Measurements from ENCODE around the gene EVX2.

DNA sequence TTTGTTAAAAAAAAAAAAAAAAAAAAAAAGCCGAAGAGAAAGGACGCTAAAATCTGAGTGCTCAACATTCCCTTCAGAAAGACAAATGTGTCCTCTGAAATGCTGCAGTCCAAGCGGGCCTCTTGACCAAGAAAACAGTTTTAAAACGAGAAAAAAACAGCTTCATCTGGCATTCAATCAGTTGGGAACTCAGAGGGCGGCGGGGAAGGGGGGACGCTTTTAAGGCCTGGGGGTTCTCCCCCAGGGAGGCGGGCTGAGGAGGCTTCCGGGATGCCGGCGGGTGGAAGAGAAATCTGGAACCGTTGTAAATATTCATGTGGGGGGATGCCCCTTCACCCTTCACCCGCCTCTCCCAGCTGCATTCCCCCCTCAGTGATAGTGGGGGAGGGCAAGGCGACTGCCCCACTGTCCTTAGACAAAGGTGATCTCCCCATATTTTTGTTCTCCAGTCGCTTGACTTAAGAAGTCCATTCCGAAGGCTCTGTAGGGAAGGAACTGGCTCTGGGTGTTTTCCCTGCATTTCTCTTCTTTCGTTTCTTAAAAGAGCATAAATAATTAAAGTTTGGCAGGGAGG lies 20.1 kb upstream of the EVX2 start:
- TF ChIP-seq, protein P1, sequence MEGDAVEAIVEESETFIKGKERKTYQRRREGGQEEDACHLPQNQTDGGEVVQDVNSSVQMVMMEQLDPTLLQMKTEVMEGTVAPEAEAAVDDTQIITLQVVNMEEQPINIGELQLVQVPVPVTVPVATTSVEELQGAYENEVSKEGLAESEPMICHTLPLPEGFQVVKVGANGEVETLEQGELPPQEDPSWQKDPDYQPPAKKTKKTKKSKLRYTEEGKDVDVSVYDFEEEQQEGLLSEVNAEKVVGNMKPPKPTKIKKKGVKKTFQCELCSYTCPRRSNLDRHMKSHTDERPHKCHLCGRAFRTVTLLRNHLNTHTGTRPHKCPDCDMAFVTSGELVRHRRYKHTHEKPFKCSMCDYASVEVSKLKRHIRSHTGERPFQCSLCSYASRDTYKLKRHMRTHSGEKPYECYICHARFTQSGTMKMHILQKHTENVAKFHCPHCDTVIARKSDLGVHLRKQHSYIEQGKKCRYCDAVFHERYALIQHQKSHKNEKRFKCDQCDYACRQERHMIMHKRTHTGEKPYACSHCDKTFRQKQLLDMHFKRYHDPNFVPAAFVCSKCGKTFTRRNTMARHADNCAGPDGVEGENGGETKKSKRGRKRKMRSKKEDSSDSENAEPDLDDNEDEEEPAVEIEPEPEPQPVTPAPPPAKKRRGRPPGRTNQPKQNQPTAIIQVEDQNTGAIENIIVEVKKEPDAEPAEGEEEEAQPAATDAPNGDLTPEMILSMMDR (IDR thresholded peaks at IDR 0.05), result no peak
- TF ChIP-seq POLR2AphosphoS5 (IDR thresholded peaks at IDR 0.05), result no peak
- TF ChIP-seq POLR2A (IDR thresholded peaks at IDR 0.05), result no peak
- TF ChIP-seq EP300 (IDR thresholded peaks at IDR 0.05), result no peak

Measured in stomach (tissue), 4 donors.